ENCODE data around the gene OTOG.

The OTOG gene

DNA sequence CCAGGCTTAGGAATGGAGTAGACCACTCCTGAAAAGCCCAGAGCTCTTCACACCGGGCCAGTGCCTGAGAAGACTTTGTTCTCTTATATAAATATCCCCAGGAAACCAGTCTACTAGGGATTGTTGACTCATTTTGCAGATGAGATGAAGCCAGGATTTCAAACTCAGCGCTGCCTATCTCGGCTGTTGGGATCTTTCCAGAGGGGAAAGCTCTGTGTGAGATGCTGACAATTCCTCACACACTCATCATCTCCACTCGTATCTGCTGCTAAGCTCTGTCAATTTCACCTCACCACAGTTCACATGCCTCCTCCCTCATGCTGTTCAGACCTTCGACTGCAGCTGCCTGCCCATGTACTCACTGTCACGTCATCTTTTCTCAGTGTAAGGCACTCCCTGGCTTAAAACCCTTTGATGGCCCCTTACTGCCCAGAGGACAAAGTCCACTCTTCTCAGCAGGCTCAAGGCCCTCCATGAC lies 15.4 kb upstream of the OTOG start:
- no peak for DNase-seq (ENCODE audit: low read depth)

DNA sequence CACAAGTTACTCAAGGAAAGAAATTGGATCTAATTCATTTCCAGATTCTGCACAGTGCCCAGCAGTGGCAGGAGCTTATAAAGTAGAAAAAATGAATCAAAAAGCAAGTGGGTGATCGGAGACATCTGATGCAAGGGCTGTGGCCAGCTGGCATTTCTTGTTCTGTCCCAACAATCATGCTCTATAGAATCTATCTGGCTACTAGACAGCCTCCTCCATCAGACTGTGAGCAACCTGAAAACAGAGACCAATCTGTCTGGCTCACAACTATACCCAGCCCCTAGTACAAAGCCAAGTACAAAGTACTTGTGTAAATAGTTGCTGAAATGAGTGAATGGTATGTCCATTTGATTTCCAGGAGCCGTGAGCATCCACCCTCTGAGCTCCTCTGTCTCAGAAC lies 14.3 kb upstream of the OTOG start:
- H3K4me3 ChIP-seq (ENCODE audit: low read length) = no peak overlapping the region
- no peak for DNase-seq (ENCODE audit: low read depth)
- TF ChIP-seq, protein P1, sequence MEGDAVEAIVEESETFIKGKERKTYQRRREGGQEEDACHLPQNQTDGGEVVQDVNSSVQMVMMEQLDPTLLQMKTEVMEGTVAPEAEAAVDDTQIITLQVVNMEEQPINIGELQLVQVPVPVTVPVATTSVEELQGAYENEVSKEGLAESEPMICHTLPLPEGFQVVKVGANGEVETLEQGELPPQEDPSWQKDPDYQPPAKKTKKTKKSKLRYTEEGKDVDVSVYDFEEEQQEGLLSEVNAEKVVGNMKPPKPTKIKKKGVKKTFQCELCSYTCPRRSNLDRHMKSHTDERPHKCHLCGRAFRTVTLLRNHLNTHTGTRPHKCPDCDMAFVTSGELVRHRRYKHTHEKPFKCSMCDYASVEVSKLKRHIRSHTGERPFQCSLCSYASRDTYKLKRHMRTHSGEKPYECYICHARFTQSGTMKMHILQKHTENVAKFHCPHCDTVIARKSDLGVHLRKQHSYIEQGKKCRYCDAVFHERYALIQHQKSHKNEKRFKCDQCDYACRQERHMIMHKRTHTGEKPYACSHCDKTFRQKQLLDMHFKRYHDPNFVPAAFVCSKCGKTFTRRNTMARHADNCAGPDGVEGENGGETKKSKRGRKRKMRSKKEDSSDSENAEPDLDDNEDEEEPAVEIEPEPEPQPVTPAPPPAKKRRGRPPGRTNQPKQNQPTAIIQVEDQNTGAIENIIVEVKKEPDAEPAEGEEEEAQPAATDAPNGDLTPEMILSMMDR (conservative IDR thresholded peaks at IDR 0.05; ENCODE audit: low read length) = no peak

More for the DNA sequence above, 15.4 kb upstream of the OTOG start:
- TF ChIP-seq, protein P1 (conservative IDR thresholded peaks at IDR 0.05; ENCODE audit: low read length) = no peak
- no peak overlapping the region for H3K4me3 ChIP-seq (ENCODE audit: low read length)

DNA sequence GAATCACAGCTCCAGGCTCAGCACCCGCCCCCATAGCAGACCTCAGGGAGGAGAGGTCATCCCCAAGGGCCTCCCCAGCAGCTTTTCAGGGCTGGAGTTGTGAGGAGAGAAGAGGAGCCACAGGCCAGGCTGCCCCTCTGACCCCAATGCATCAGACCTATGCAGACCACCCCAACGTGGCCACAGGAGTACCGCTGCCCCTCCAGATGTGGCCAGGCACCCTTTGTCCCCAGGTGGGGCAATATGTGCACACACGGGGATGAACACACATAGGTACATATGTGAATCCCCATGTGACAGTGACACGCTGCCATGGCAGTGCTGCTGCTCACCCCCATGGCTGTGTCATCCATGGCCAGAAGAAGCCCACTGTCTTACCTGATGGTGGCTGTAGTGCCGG lies 13.7 kb upstream of the OTOG start:
- no peak overlapping the region for H3K4me3 ChIP-seq (ENCODE audit: low read length)
- TF ChIP-seq, protein P1 (conservative IDR thresholded peaks at IDR 0.05; ENCODE audit: low read length) = no peak
- DNase-seq (ENCODE audit: low read depth) = no peak

DNA sequence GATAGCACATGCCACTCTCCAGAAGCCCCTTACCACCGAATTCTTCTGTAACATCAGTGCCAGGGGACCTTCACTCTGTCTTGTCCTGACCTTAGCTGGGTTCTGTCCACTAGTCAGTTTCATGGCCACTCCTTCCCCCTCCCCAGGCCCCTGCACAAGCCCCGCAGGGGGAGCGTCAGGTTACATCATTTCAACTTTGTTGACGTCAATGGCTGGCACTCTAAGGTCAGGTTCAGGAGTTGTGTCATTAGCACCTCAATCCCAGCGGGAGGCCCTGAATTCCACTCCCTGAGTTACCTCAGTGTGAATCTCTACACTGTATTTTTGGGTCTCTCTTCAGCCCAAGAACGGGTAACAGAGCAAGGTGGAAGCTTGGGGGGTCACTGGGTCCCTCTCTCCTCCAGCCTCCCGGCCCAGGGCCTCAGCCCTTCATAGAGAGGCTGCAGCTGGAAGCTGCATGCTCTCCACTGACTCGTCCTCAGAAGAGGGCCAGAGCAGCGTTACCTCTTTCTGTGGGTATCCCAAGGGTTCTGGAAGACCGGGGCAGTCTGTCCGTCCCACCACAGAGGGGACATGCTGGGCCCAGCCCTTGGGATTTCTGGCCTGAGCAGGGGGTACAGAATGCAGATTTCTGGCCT lies 13.2 kb upstream of the OTOG start:
- TF ChIP-seq, protein P1 (conservative IDR thresholded peaks at IDR 0.05; ENCODE audit: low read length) = no peak
- DNase-seq (ENCODE audit: low read depth) = no peak
- H3K4me3 ChIP-seq (ENCODE audit: low read length) = no peak overlapping the region

DNA sequence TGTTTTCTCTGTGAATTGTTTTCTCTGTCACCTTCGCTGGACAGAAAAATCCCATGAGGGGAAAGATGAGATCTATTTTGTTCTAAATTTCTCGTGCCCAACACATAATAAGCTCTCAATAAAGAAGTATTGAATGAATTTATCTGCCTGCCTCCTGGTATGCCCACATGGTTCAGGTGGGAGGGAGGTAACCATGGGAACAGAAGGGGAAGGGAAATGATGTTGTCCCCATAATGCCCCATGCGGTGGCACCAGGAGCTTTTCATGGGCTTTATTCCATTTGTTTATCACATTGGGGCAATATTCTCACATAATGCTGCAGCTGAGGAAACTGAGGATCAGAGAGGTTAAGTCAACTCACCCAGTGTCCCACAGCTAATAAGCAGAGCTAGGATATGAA lies 11.6 kb upstream of the OTOG start:
- H3K4me3 ChIP-seq (ENCODE audit: low read length) = no peak overlapping the region
- DNase-seq (ENCODE audit: low read depth) = no peak
- TF ChIP-seq, protein P1 (conservative IDR thresholded peaks at IDR 0.05; ENCODE audit: low read length) = no peak

DNA sequence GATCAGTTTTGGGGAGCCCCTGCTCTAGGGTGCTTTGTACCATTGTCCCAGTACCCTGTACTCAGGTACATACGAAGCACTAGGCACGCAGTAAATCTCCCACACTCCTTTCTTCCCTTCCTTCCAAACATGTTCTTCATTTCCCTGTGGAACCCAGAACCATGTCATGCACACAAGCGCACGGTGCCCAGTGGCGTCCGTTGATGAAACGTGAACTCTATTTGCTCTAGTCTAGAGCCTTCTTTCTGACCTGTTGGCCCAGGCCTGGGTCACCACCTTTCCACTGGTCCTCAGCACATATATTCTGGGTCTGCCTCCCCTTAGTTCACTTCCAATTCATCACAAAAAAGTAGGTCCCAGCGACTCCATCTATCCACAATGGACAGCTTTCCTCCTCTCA lies 9.8 kb upstream of the OTOG start:
- TF ChIP-seq, protein P1 (conservative IDR thresholded peaks at IDR 0.05; ENCODE audit: low read length) = no peak
- DNase-seq (ENCODE audit: low read depth) = no peak
- H3K4me3 ChIP-seq (ENCODE audit: low read length) = no peak overlapping the region

DNA sequence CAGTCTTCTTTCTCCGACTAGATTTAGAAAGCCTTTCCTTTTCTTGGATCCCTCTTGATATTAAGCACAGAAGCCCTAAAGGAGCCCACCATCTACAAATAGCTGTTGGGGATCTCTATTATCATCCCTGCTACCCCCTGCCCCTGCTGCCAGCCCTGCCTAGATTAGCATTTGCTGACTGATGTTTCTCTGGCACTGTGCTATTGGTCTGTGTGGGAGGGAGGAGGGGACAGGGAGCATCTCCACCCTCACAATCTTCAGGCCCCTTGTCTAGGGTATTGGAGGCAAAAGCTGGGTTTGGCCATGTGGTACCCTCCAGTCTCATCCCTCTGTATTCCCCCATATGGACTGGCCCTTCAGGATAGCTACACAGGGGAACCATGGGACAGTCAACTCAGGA lies 9.0 kb upstream of the OTOG start:
- TF ChIP-seq, protein P1 (conservative IDR thresholded peaks at IDR 0.05; ENCODE audit: low read length) = no peak
- H3K4me3 ChIP-seq (ENCODE audit: low read length) = no peak overlapping the region
- DNase-seq (ENCODE audit: low read depth) = no peak
